HepG2 (cell line): Measurements from ENCODE around the gene ZNF581. TPM values are rescaled to one million over a fixed set of nuclear protein-coding genes. Genes with fewer than 3 reads are reported as not detected.
A peak's percentile ranks its signal among the peaks of the same experiment; 100 is the strongest.

Source experiments
- AKAP8 ChIP-seq: sonication (generic); formaldehyde crosslinking; IDR thresholded peaks from 2 replicates; pipeline ENCODE4 v1.5.1; 2020; ENCODE audit warnings: mild to moderate bottlenecking, missing genetic modification reagents
- FLYWCH1 ChIP-seq: sonication (generic); formaldehyde crosslinking; IDR thresholded peaks from 2 replicates; pipeline ENCODE4 v1.8.1; 2023; ENCODE audit warnings: mild to moderate bottlenecking, missing genetic modification reagents
- KDM4B ChIP-seq: sonication (generic); formaldehyde crosslinking; IDR thresholded peaks from 2 replicates; pipeline ENCODE4 v1.4.0; 2020; ENCODE audit warnings: missing genetic modification reagents
- KDM6A ChIP-seq: IDR thresholded peaks from 2 replicates; pipeline ENCODE4 v1.6.1; 2016; ENCODE audit warnings: low read depth
- MEF2D ChIP-seq: sonication (generic); formaldehyde crosslinking; IDR thresholded peaks from 2 replicates; pipeline ENCODE4 v1.5.1; 2020; ENCODE audit warnings: mild to moderate bottlenecking, missing genetic modification reagents
- NR3C1 ChIP-seq: sonication (generic); formaldehyde crosslinking; IDR thresholded peaks from 2 replicates; pipeline ENCODE4 v1.4.0; 2020; ENCODE audit warnings: missing genetic modification reagents
- SALL2 ChIP-seq: sonication (generic); formaldehyde crosslinking; IDR thresholded peaks from 2 replicates; pipeline ENCODE4 v1.8.1; 2023; ENCODE audit warnings: mild to moderate bottlenecking, missing genetic modification reagents, inconsistent platforms
- SMYD3 ChIP-seq: sonication (generic); formaldehyde crosslinking; IDR thresholded peaks from 2 replicates; pipeline ENCODE4 v1.8.1; 2023; ENCODE audit warnings: mild to moderate bottlenecking, missing genetic modification reagents
- TFDP2 ChIP-seq: sonication (generic); formaldehyde crosslinking; IDR thresholded peaks from 2 replicates; pipeline ENCODE4 v1.4.0; 2020; ENCODE audit warnings: missing genetic modification reagents
- TRIM24 ChIP-seq: sonication (generic); formaldehyde crosslinking; IDR thresholded peaks from 2 replicates; pipeline ENCODE4 v1.8.0; 2022; ENCODE audit warnings: mild to moderate bottlenecking, missing genetic modification reagents
- ZIK1 ChIP-seq: sonication (generic); formaldehyde crosslinking; IDR thresholded peaks from 2 replicates; pipeline ENCODE4 v1.5.0; 2020; ENCODE audit warnings: mild to moderate bottlenecking, low read depth, missing genetic modification reagents, borderline replicate concordance
- ZNF460 ChIP-seq: sonication (generic); formaldehyde crosslinking; IDR thresholded peaks from 2 replicates; pipeline ENCODE4 v1.5.1; 2020; ENCODE audit warnings: missing genetic modification reagents, mild to moderate bottlenecking, borderline replicate concordance
- ZNF468 ChIP-seq: sonication (generic); formaldehyde crosslinking; IDR thresholded peaks from 2 replicates; pipeline ENCODE4 v1.8.0; 2022; ENCODE audit warnings: mild to moderate bottlenecking, moderate library complexity, missing genetic modification reagents
- ZNF572 ChIP-seq: sonication (generic); formaldehyde crosslinking; IDR thresholded peaks from 2 replicates; pipeline ENCODE4 v1.5.1; 2020; ENCODE audit warnings: mild to moderate bottlenecking, missing genetic modification reagents
- ZNF615 ChIP-seq: sonication (generic); formaldehyde crosslinking; IDR thresholded peaks from 2 replicates; pipeline ENCODE4 v1.5.0; 2020; ENCODE audit warnings: mild to moderate bottlenecking, missing genetic modification reagents, borderline replicate concordance
- ZNF775 ChIP-seq: sonication (generic); formaldehyde crosslinking; IDR thresholded peaks from 2 replicates; pipeline ENCODE4 v1.4.0; 2020; ENCODE audit warnings: missing genetic modification reagents, mild to moderate bottlenecking, moderate library complexity, borderline replicate concordance
- polyA plus RNA-seq, 8 experiments: library from polyadenylated mRNA; depleted of rRNA in 3 of 8; stranded (reverse) in 7 of 8; unstranded in 1 of 8; fragments of >200 nt; fragmentation: Illumina TruSeq in 4 of 8; extraction: Trizol in 4 of 8; gene quantifications; 2 replicates each; pipeline versions ENCODE4 v1.2.1 to v1.2.3, GENCODE V29; 2011 to 2016; ENCODE audit warnings: low read depth in 4 of 8, missing spikeins in 1 of 8, mixed read lengths in 1 of 8; ENCODE audit not compliant: insufficient read depth in 1 of 8
- total RNA-seq, 5 experiments: library from RNA; depleted of rRNA; stranded (reverse); fragments of >200 nt; fragmentation: Illumina TruSeq; extraction: Trizol; gene quantifications; 2 replicates each; pipeline ENCODE4 v1.2.3, GENCODE V29; 2016; ENCODE audit warnings: low read depth in 1 of 5
- TF ChIP-seq, protein P1 (sequence below): sonication (generic); formaldehyde crosslinking; IDR thresholded peaks from 2 replicates; pipeline ENCODE4 v1.5.0; 2020; ENCODE audit warnings: mild to moderate bottlenecking, missing genetic modification reagents, borderline replicate concordance
- TF ChIP-seq, protein P2 (sequence below): sonication (generic); formaldehyde crosslinking; IDR thresholded peaks from 2 replicates; pipeline ENCODE4 v1.4.0; 2020; ENCODE audit warnings: missing genetic modification reagents, borderline replicate concordance

Gene ZNF581
- total and polyA plus RNA-seq, 2 of the 13 experiments (the other 11 are each of a cell fraction or from before 2014, with no cell fraction given) = 19.6 to 49.5 TPM

- TF ChIP-seq, protein P1, sequence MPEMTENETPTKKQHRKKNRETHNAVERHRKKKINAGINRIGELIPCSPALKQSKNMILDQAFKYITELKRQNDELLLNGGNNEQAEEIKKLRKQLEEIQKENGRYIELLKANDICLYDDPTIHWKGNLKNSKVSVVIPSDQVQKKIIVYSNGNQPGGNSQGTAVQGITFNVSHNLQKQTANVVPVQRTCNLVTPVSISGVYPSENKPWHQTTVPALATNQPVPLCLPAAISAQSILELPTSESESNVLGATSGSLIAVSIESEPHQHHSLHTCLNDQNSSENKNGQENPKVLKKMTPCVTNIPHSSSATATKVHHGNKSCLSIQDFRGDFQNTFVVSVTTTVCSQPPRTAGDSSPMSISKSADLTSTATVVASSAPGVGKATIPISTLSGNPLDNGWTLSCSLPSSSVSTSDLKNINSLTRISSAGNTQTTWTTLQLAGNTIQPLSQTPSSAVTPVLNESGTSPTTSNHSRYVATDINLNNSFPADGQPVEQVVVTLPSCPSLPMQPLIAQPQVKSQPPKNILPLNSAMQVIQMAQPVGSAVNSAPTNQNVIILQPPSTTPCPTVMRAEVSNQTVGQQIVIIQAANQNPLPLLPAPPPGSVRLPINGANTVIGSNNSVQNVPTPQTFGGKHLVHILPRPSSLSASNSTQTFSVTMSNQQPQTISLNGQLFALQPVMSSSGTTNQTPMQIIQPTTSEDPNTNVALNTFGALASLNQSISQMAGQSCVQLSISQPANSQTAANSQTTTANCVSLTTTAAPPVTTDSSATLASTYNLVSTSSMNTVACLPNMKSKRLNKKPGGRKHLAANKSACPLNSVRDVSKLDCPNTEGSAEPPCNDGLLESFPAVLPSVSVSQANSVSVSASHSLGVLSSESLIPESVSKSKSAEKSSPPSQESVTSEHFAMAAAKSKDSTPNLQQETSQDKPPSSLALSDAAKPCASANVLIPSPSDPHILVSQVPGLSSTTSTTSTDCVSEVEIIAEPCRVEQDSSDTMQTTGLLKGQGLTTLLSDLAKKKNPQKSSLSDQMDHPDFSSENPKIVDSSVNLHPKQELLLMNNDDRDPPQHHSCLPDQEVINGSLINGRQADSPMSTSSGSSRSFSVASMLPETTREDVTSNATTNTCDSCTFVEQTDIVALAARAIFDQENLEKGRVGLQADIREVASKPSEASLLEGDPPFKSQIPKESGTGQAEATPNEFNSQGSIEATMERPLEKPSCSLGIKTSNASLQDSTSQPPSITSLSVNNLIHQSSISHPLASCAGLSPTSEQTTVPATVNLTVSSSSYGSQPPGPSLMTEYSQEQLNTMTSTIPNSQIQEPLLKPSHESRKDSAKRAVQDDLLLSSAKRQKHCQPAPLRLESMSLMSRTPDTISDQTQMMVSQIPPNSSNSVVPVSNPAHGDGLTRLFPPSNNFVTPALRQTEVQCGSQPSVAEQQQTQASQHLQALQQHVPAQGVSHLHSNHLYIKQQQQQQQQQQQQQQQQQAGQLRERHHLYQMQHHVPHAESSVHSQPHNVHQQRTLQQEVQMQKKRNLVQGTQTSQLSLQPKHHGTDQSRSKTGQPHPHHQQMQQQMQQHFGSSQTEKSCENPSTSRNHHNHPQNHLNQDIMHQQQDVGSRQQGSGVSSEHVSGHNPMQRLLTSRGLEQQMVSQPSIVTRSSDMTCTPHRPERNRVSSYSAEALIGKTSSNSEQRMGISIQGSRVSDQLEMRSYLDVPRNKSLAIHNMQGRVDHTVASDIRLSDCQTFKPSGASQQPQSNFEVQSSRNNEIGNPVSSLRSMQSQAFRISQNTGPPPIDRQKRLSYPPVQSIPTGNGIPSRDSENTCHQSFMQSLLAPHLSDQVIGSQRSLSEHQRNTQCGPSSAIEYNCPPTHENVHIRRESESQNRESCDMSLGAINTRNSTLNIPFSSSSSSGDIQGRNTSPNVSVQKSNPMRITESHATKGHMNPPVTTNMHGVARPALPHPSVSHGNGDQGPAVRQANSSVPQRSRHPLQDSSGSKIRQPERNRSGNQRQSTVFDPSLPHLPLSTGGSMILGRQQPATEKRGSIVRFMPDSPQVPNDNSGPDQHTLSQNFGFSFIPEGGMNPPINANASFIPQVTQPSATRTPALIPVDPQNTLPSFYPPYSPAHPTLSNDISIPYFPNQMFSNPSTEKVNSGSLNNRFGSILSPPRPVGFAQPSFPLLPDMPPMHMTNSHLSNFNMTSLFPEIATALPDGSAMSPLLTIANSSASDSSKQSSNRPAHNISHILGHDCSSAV (CRISPR knock-in tag) = no peak
- TF ChIP-seq NR3C1 (CRISPR knock-in tag) (no peak), ZNF615 (CRISPR knock-in tag) (no peak), ZIK1 (CRISPR knock-in tag) (no peak), ZNF460 (no peak), FLYWCH1 (no peak), MEF2D (CRISPR knock-in tag) (no peak; the same call in 1 of the 2 replicates), TFDP2 (no peak), ZNF775 (CRISPR knock-in tag) (no peak), ZNF572 (CRISPR knock-in tag) (no peak), KDM6A (CRISPR knock-in tag) (no peak), SALL2 (CRISPR knock-in tag) (no peak; the same call in 1 of the 2 replicates), ZNF468 (CRISPR knock-in tag) (no peak), AKAP8 (CRISPR knock-in tag) (peak; percentile 97), SMYD3 (CRISPR knock-in tag) (no peak), KDM4B (CRISPR knock-in tag) (peak; percentile 75; the same call in 1 of the 2 replicates), TRIM24 (CRISPR knock-in tag) (no peak)
- TF ChIP-seq, protein P2, sequence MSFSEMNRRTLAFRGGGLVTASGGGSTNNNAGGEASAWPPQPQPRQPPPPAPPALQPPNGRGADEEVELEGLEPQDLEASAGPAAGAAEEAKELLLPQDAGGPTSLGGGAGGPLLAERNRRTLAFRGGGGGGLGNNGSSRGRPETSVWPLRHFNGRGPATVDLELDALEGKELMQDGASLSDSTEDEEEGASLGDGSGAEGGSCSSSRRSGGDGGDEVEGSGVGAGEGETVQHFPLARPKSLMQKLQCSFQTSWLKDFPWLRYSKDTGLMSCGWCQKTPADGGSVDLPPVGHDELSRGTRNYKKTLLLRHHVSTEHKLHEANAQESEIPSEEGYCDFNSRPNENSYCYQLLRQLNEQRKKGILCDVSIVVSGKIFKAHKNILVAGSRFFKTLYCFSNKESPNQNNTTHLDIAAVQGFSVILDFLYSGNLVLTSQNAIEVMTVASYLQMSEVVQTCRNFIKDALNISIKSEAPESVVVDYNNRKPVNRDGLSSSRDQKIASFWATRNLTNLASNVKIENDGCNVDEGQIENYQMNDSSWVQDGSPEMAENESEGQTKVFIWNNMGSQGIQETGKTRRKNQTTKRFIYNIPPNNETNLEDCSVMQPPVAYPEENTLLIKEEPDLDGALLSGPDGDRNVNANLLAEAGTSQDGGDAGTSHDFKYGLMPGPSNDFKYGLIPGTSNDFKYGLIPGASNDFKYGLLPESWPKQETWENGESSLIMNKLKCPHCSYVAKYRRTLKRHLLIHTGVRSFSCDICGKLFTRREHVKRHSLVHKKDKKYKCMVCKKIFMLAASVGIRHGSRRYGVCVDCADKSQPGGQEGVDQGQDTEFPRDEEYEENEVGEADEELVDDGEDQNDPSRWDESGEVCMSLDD = no peak
These were observed 4.5 kb downstream of the ZNF581 start, which contains the start of gene CCDC106 (continued) for GRCh38 chr19:55647732-55648584.
